T47D (cell line): ENCODE measurements around the gene SLC16A2.

Experiments
- DNase-seq, 2 experiments: peaks; one replicate each; pipeline versions ENCODE4 v3.0.0 to v3.0.0-alpha.2; 2011 to 2012; ENCODE audit warnings: low read depth in 1 of 2, low spot score in 1 of 2
- JUND ChIP-seq: IDR thresholded peaks from 2 replicates; pipeline ENCODE4 v1.6.1; 2012; ENCODE audit warnings: low read depth
- in situ Hi-C: cut with HindIII; loops from 2 replicates; pipeline ENCODE4 v1.10.0; 2016; ENCODE audit warnings: low sequenced_read_pairs, low pct_unique_long_range_greater_than_20kb

Gene SLC16A2

GRCh38 chrX:74520291-74520690, 99.0 kb downstream of the SLC16A2 start:
- DNase-seq, result no peak
- no peak for TF ChIP-seq JUND
- in situ Hi-C loops, result no loop called here

GRCh38 chrX:74520896-74521295, 99.6 kb downstream of the SLC16A2 start:
- DNase-seq, result no peak
- in situ Hi-C loops, result no loop called here
- TF ChIP-seq JUND, result no peak

DNA sequence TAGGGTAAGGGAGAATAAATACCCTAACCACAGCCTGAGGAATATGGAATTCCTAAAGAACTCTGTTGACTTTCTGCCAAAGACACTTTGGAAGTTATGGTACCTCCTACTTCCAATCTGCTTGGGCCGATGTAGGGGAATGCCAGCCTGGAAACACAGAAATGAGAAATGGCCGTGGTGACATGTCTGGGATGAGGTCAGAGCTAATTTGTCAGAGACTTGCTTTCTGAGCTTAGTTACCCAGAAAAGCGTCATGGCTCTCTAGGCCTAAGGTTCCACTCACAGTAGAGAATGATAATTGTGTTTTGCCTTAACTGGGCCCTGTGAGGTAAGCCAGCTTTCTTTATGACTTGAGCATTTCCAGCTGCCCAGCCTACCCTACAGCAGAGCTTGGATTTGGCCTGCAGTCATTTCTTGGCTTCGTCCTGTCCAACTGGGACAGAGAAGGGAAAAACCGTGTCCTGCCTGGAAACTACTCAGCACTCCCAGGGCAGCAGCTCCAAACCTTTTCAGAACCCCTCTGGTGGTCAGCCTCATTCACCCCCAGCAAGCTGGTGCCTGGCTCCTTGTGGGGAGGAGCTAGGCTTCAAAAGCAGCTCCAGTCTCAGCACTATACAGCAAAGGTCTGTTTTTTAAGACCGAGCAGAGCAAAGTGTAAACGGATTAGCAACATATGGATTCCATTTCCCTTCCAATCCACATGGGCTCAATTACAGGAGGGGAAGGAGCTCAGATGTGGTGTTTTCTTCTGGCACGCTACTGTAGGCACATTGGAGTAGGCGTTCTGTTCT, 100.9 kb downstream of the SLC16A2 start:
- no peak for DNase-seq
- in situ Hi-C loops, result no loop called here
- no peak for TF ChIP-seq JUND

- DNase-seq, result no peak
- no peak for TF ChIP-seq JUND
- in situ Hi-C loops, result no loop called here
These were observed 101.9 kb downstream of the SLC16A2 start for GRCh38 chrX:74523224-74523623.

GRCh38 chrX:74523870-74524735, 102.8 kb downstream of the SLC16A2 start:
- TF ChIP-seq JUND, result no peak
- no peak for DNase-seq
- in situ Hi-C loops, result no loop called here

- no peak for TF ChIP-seq JUND
- DNase-seq, result no peak
- in situ Hi-C loops, result no loop called here
These were observed 103.8 kb downstream of the SLC16A2 start for GRCh38 chrX:74525116-74525515.

DNA sequence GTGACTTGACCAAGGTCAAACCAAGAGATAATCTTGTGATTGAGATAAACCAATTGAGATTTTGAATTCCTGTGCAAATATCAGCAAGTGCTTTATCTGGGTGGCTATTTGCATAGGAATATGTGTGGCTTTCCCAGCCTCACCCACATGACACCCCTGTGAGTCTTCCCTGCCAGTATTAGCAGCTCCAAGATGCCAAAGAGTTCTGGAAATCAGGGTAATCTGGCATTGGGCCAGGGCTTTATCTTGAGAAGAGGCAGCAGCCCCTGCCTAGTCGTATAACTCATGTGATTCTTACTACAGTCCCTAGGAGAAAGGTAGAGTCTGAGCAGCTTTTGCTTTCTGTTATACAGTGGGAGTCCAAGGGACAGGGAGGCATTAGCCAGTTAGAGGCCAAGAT, 105.5 kb downstream of the SLC16A2 start:
- no peak for TF ChIP-seq JUND
- DNase-seq, result no peak
- in situ Hi-C loops, result no loop called here

- no peak for DNase-seq
- in situ Hi-C loops, result no loop called here
- no peak for TF ChIP-seq JUND
These were observed 106.1 kb downstream of the SLC16A2 start for GRCh38 chrX:74527350-74527749.

DNA sequence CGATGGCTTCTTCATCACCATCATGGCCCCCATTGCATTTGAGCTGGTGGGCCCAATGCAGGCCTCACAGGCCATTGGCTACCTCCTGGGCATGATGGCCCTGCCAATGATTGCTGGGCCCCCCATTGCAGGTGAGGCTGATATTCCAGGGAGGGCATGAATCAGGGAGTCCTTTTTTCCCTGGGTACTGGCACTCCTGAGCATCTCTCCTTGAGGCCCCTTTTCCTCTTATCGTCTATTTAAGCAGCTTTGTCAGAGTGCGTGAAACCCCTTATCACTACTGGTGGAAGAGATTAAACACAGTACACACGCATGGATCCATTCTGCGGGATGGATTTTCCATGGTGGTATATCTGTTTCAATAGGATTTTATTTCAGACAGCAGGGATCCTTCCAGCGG, 108.0 kb downstream of the SLC16A2 start:
- DNase-seq, result no peak
- no peak for TF ChIP-seq JUND
- in situ Hi-C loops, result no loop called here

DNA sequence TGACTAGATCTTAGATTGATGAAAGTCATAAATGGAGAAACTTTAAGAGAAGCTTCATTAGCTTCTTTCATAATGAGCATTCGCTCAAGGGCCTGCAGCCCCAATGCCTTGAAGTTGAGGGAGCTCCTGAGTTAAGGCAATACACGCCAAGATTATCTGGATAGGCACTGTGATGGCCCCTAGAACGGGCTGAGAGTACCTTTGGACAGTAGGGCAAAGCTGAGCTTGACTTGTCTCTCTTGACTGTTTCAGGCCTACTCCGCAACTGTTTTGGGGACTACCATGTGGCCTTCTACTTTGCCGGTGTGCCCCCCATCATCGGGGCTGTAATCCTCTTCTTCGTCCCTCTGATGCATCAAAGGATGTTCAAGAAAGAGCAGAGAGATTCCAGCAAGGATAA, 109.8 kb downstream of the SLC16A2 start:
- in situ Hi-C loops, result no loop called here
- no peak for TF ChIP-seq JUND

GRCh38 chrX:74534569-74535038, 113.3 kb downstream of the SLC16A2 start:
- DNase-seq, result no peak
- in situ Hi-C loops, result no loop called here
- no peak for TF ChIP-seq JUND

More for the DNA sequence above, 109.8 kb downstream of the SLC16A2 start:
- no peak for DNase-seq

GRCh38 chrX:74535086-74535407, 113.8 kb downstream of the SLC16A2 start:
- no peak for TF ChIP-seq JUND
- DNase-seq, result no peak
- in situ Hi-C loops, result no loop called here
